Loucy (cell line): ENCODE data around the gene FGFR4.

Experiments used
- CTCF ChIP-seq: fragments of 200-600 bp; sonication (generic); conservative IDR thresholded peaks from 2 replicates; pipeline ENCODE4 v1.5.1; 2014; ENCODE audit warnings: mild to moderate bottlenecking, antibody characterized with exemption, low read length
- EZH2phosphoT487 ChIP-seq: fragments of 200-600 bp; IDR thresholded peaks from 2 replicates; pipeline ENCODE4 v1.6.1; 2018; ENCODE audit warnings: antibody characterized with exemption, mild to moderate bottlenecking, moderate library complexity, borderline replicate concordance

DNA sequence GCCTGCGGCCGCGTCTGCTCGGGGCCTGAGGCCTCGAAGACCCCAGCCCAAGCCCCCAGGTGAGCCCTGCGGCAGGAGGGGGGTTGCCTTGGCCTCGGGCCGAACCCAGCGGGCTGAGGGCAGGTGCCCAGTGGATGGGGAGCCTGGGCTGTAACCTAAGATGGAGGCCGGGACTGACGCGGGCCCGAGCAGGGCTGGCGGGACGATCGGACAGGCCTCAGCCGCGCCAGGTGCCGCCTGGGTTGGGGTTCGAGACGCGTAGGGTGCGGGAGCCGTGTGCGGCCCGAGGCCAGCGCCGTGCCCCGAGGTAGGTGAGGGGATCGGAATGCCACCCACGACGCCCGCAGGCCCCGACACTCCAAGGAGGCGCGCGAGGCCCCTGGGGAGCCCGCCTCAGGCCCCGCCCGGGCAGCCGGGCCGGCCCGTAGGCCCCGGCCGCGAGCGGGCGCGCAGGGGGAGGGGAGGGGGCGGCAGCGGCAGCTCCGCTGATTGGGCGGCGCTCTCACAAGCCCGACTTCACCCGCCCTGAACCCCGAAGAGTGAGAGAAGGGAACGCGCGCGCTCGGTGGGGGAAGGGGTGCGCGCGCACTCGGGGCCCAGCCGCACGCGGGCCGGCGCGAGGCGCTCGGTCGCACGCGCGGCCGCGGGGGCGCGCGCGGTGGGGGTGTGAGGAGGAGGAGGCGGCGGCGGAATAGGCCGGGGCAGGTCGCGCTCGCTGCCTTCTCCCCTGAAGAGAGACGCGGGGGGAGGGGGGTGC, 46.6 kb downstream of the FGFR4 start, which contains the start of gene NSD1:
- no peak for TF ChIP-seq CTCF
- TF ChIP-seq EZH2phosphoT487 = no peak
